Astrocyte (in vitro differentiated cells and primary cell): Measurements from ENCODE around the gene ATP11A. TPM values are rescaled to one million over a fixed set of nuclear protein-coding genes. Genes with fewer than 3 reads are reported as not detected.

Source experiments
- DNase-seq: peaks from one replicate; pipeline ENCODE4 v3.0.0-alpha.2; 2010; ENCODE audit warnings: low read depth
- FAIRE-seq: peaks from 2 replicates; lab custom pipeline; 2011; peaks lifted over from hg19 to GRCh38; lab: Jason Lieb, UNC
- H2AFZ ChIP-seq: 2 replicates; pipeline ENCODE4 v1.6.0; 2012; ENCODE audit warnings: low read depth, low read length, inconsistent platforms
- H3K27ac ChIP-seq: 2 replicates; pipeline ENCODE4 v1.5.1; 2011; ENCODE audit warnings: low read depth, low read length, inconsistent platforms
- H3K27me3 ChIP-seq: 2 replicates; pipeline ENCODE4 v1.6.0; 2011; ENCODE audit warnings: low read length, inconsistent platforms; ENCODE audit not compliant: insufficient read depth
- H3K36me3 ChIP-seq: 2 replicates; pipeline ENCODE4 v1.5.1; 2011; ENCODE audit warnings: low read length, inconsistent platforms; ENCODE audit not compliant: insufficient read depth
- H3K4me1 ChIP-seq: 2 replicates; pipeline ENCODE4 v1.5.1; 2011; ENCODE audit warnings: low read length, inconsistent platforms; ENCODE audit not compliant: insufficient read depth
- H3K4me2 ChIP-seq: 2 replicates; pipeline ENCODE4 v1.6.0; 2012; ENCODE audit warnings: low read length, inconsistent platforms
- H3K4me3 ChIP-seq: 2 replicates; pipeline ENCODE4 v1.5.1; 2011; ENCODE audit warnings: low read depth, mild to moderate bottlenecking, low read length, inconsistent platforms; ENCODE audit not compliant: insufficient read depth
- H3K79me2 ChIP-seq: 2 replicates; pipeline ENCODE4 v1.6.0; 2012; ENCODE audit warnings: mild to moderate bottlenecking, low read length, inconsistent platforms; ENCODE audit not compliant: insufficient read depth
- H3K9ac ChIP-seq: 2 replicates; pipeline ENCODE4 v1.6.0; 2012; ENCODE audit warnings: mild to moderate bottlenecking, low read length, inconsistent platforms
- H3K9me3 ChIP-seq: 2 replicates; pipeline ENCODE4 v1.5.1; 2012; ENCODE audit warnings: low read depth, mild to moderate bottlenecking, low read length, inconsistent platforms; ENCODE audit not compliant: insufficient read depth
- H4K20me1 ChIP-seq: 2 replicates; pipeline ENCODE4 v1.6.0; 2012; ENCODE audit warnings: low read length, inconsistent platforms; ENCODE audit not compliant: insufficient read depth
- H3K27ac Mint-ChIP-seq: one replicate; pipeline ENCODE4 v1.8.0; 2021; ENCODE audit warnings: mild to moderate bottlenecking, mixed read lengths; ENCODE audit not compliant: unreplicated experiment
- H3K27me3 Mint-ChIP-seq: one replicate; pipeline ENCODE4 v1.8.0; 2021; ENCODE audit warnings: low read depth, mixed read lengths; ENCODE audit not compliant: unreplicated experiment
- H3K36me3 Mint-ChIP-seq: one replicate; pipeline ENCODE4 v1.8.0; 2021; ENCODE audit warnings: low read depth, mixed read lengths; ENCODE audit not compliant: unreplicated experiment
- H3K4me1 Mint-ChIP-seq: one replicate; pipeline ENCODE4 v1.8.0; 2021; ENCODE audit warnings: low read depth, mixed read lengths; ENCODE audit not compliant: unreplicated experiment
- H3K4me3 Mint-ChIP-seq: one replicate; pipeline ENCODE4 v1.8.0; 2021; ENCODE audit warnings: mild to moderate bottlenecking, moderate library complexity, mixed read lengths; ENCODE audit not compliant: unreplicated experiment
- H3K9me3 Mint-ChIP-seq: one replicate; pipeline ENCODE4 v1.8.0; 2021; ENCODE audit warnings: mild to moderate bottlenecking, mixed read lengths; ENCODE audit not compliant: unreplicated experiment
- CTCF ChIP-seq: IDR thresholded peaks from 2 replicates; pipeline ENCODE4 v1.5.1; 2011; ENCODE audit warnings: low read depth, mild to moderate bottlenecking, inconsistent platforms, low read length, moderate library complexity; ENCODE audit not compliant: insufficient read depth
- EZH2 ChIP-seq: IDR thresholded peaks from 2 replicates; pipeline ENCODE4 v1.6.1; 2012; ENCODE audit warnings: mild to moderate bottlenecking, low read length, inconsistent platforms; ENCODE audit not compliant: insufficient read depth
- total RNA-seq: library from RNA; stranded (reverse); gene quantifications from 2 replicates; pipeline ENCODE4 v1.2.1, GENCODE V29; 2021

ATP11A gene
- total RNA-seq, 1 donor from 2014 or later, result 38.9 TPM

GRCh38 chr13:112900226-112900600, 210.4 kb downstream of the ATP11A start:
- H3K36me3 ChIP-seq, result no peaks in the 10 kb centered on the region
- H3K9me3 Mint-ChIP-seq, result peaks cover 11% of the 10 kb centered on the region
- H3K27me3 ChIP-seq, result peaks cover 16% of the 10 kb centered on the region
- H3K79me2 ChIP-seq, result no peaks in the 10 kb centered on the region
- no peak overlapping the region for H2AFZ ChIP-seq
- no peak overlapping the region for H3K27ac ChIP-seq
- no peak overlapping the region for H3K4me2 ChIP-seq
- peaks cover 11% of the 10 kb centered on the region for H3K36me3 Mint-ChIP-seq
- peaks cover 19% of the 10 kb centered on the region for H3K27me3 Mint-ChIP-seq
- no peak for TF ChIP-seq CTCF
- no peak for TF ChIP-seq EZH2
- FAIRE-seq (no peak), DNase-seq (no peak)
- peaks cover 3% of the 10 kb centered on the region for H3K9me3 ChIP-seq
- H3K9ac ChIP-seq, result no peak overlapping the region
- H3K4me3 ChIP-seq, result no peak overlapping the region
- H3K27ac Mint-ChIP-seq, result no peak overlapping the region
- no peaks in the 10 kb centered on the region for H3K4me1 Mint-ChIP-seq
- no peaks in the 10 kb centered on the region for H3K4me1 ChIP-seq
- no peaks in the 10 kb centered on the region for H4K20me1 ChIP-seq
- H3K4me3 Mint-ChIP-seq, result no peak overlapping the region

- H3K27me3 Mint-ChIP-seq, result peaks cover 19% of the 10 kb centered on the region
These were observed 210.9 kb downstream of the ATP11A start for GRCh38 chr13:112900691-112901091.

More at GRCh38 chr13:112900691-112901091, 210.9 kb downstream of the ATP11A start:
- TF ChIP-seq CTCF (no peak), EZH2 (no peak)
- H3K9me3 Mint-ChIP-seq, result peaks cover 12% of the 10 kb centered on the region
- Histone ChIP-seq H3K4me1 (no peaks in the 10 kb centered on the region), H3K27me3 (peaks cover 16% of the 10 kb centered on the region), H3K4me3 (no peak overlapping the region), H3K79me2 (no peaks in the 10 kb centered on the region), H3K9me3 (peaks cover 8% of the 10 kb centered on the region), H2AFZ (no peak overlapping the region), H3K4me2 (no peak overlapping the region), H3K27ac (no peak overlapping the region), H4K20me1 (no peaks in the 10 kb centered on the region), H3K36me3 (no peaks in the 10 kb centered on the region), H3K9ac (no peak overlapping the region)
- no peak overlapping the region for H3K27ac Mint-ChIP-seq
- no peaks in the 10 kb centered on the region for H3K4me1 Mint-ChIP-seq
- peaks cover 11% of the 10 kb centered on the region for H3K36me3 Mint-ChIP-seq
- FAIRE-seq (no peak), DNase-seq (no peak)
- H3K4me3 Mint-ChIP-seq, result no peak overlapping the region
